H1 (cell line): Measurements from ENCODE around the gene SCAF1. TPM values are rescaled to one million over a fixed set of nuclear protein-coding genes. Genes with fewer than 3 reads are reported as not detected.
A peak's percentile ranks its signal among the peaks of the same experiment; 100 is the strongest.

ENCODE experiments used
- CTCF ChIA-PET: fragments of 300-600 bp; sonication (Branson Sonifier 250); formaldehyde crosslinking; loops from one replicate; lab custom pipeline; 2021; ENCODE audit not compliant: partially characterized antibody; lab: Charles Lee
- POLR2A ChIA-PET: fragments of 300-600 bp; sonication (Branson Sonifier 250); formaldehyde crosslinking; loops from one replicate; lab custom pipeline; 2021; ENCODE audit warnings: inconsistent platforms; ENCODE audit not compliant: partially characterized antibody; lab: Charles Lee
- DNase-seq, 2 experiments: peaks; one replicate each; pipeline versions ENCODE4 v3.0.0 to v3.0.0-alpha.2; 2010 to 2022; ENCODE audit warnings: low spot score in 2 of 2, low read depth in 1 of 2, mixed read lengths in 1 of 2
- FAIRE-seq: peaks from 2 replicates; lab custom pipeline; 2011; peaks lifted over from hg19 to GRCh38; lab: Jason Lieb, UNC
- H2AFZ ChIP-seq: 2 replicates; pipeline ENCODE4 v1.8.1; 2012; ENCODE audit warnings: low read length, inconsistent platforms
- H2AK5ac ChIP-seq: 2 replicates; pipeline ENCODE4 v1.6.1; 2013; ENCODE audit warnings: low read depth, low read length
- H2BK120ac ChIP-seq: replicated peaks from 2 replicates; pipeline ENCODE3; 2013; ENCODE audit warnings: low read depth, low read length, inconsistent platforms
- H2BK12ac ChIP-seq: 2 replicates; pipeline ENCODE4 v1.6.1; 2013; ENCODE audit warnings: low read depth, low read length
- H2BK15ac ChIP-seq: 2 replicates; pipeline ENCODE4 v1.6.1; 2013; ENCODE audit warnings: low read length
- H2BK20ac ChIP-seq: 2 replicates; pipeline ENCODE4 v1.6.1; 2013; ENCODE audit warnings: low read length
- H2BK5ac ChIP-seq: 2 replicates; pipeline ENCODE4 v1.6.1; 2013; ENCODE audit warnings: low read depth, low read length
- H3K14ac ChIP-seq: 2 replicates; pipeline ENCODE4 v1.6.1; 2013; ENCODE audit warnings: inconsistent platforms; ENCODE audit not compliant: insufficient read length
- H3K18ac ChIP-seq: 2 replicates; pipeline ENCODE4 v1.6.1; 2013; ENCODE audit warnings: low read length; ENCODE audit errors: extremely low read depth
- H3K23ac ChIP-seq: 2 replicates; pipeline ENCODE4 v1.6.1; 2013; ENCODE audit warnings: inconsistent platforms; ENCODE audit not compliant: insufficient read length
- H3K23me2 ChIP-seq: 2 replicates; pipeline ENCODE4 v1.6.1; 2013; ENCODE audit warnings: low read depth, low read length
- H3K27ac ChIP-seq: 2 replicates; pipeline ENCODE4 v1.6.1; 2011; ENCODE audit warnings: low read depth, low read length, inconsistent platforms
- H3K27me3 ChIP-seq, 4 experiments: replicated peaks in 1 of 4; 1 replicate in 1 of 4; 2 replicates in 3 of 4; pipeline versions ENCODE4 v1.6.1 to v1.8.1; 2011 to 2013; ENCODE audit warnings: low read length in 3 of 4, mild to moderate bottlenecking in 3 of 4, inconsistent platforms in 2 of 4, mixed read lengths in 2 of 4, moderate library complexity in 1 of 4; ENCODE audit not compliant: control insufficient read depth in 3 of 4, insufficient read depth in 3 of 4; ENCODE audit errors: extremely low read depth in 1 of 4
- H3K36me3 ChIP-seq, 4 experiments: 2 replicates each; pipeline versions ENCODE4 v1.6.1 to v1.8.1; 2011 to 2013; ENCODE audit warnings: mild to moderate bottlenecking in 4 of 4, low read length in 3 of 4, moderate library complexity in 2 of 4, control low read depth in 1 of 4, inconsistent platforms in 1 of 4; ENCODE audit not compliant: insufficient read depth in 4 of 4, control insufficient read depth in 2 of 4
- H3K4ac ChIP-seq: replicated peaks from 2 replicates; pipeline ENCODE3; 2013; ENCODE audit warnings: low read length, low read depth, mixed read lengths, inconsistent platforms; ENCODE audit not compliant: insufficient read length
- H3K4me1 ChIP-seq, 4 experiments: replicated peaks in 1 of 4; 1 replicate in 1 of 4; 2 replicates in 3 of 4; pipeline versions ENCODE4 v1.6.1 to v1.8.1; 2011 to 2013; ENCODE audit warnings: low read length in 3 of 4, inconsistent platforms in 2 of 4, mixed read lengths in 1 of 4; ENCODE audit not compliant: insufficient read depth in 4 of 4, control insufficient read depth in 3 of 4
- H3K4me2 ChIP-seq, 2 experiments: 2 replicates each; pipeline versions ENCODE4 v1.6.1 to v1.8.1; 2011 to 2013; ENCODE audit warnings: low read depth in 2 of 2, low read length in 2 of 2, control low read depth in 1 of 2, inconsistent platforms in 1 of 2, mild to moderate bottlenecking in 1 of 2; ENCODE audit not compliant: insufficient read depth in 1 of 2
- H3K4me3 ChIP-seq, 4 experiments: fragments of 200-600, 300-600 bp in 1 of 4; sonication (generic), shearing (Covaris generic), sonication (Bioruptor Twin) in 1 of 4; 2 replicates each; pipeline versions ENCODE4 v1.5.1 to v1.8.1; 2011 to 2016; ENCODE audit warnings: low read length in 4 of 4, low read depth in 3 of 4, control low read depth in 2 of 4, inconsistent platforms in 2 of 4, mild to moderate bottlenecking in 2 of 4, mixed read lengths in 1 of 4, moderate library complexity in 1 of 4; ENCODE audit not compliant: insufficient read depth in 2 of 4; ENCODE audit errors: extremely low read depth in 1 of 4
- H3K56ac ChIP-seq: replicated peaks from 2 replicates; pipeline ENCODE3; 2013; ENCODE audit warnings: low read depth, mild to moderate bottlenecking, mixed read lengths, low read length, inconsistent platforms; ENCODE audit not compliant: insufficient read length
- H3K79me1 ChIP-seq: 2 replicates; pipeline ENCODE4 v1.6.1; 2013; ENCODE audit warnings: low read depth, low read length, control low read depth
- H3K79me2 ChIP-seq, 2 experiments: 2 replicates each; pipeline versions ENCODE4 v1.6.1 to v1.8.1; 2012 to 2013; ENCODE audit warnings: low read length in 2 of 2, mild to moderate bottlenecking in 2 of 2, inconsistent platforms in 1 of 2; ENCODE audit not compliant: insufficient read depth in 2 of 2, control insufficient read depth in 1 of 2
- H3K9ac ChIP-seq, 4 experiments: replicated peaks in 1 of 4; 1 replicate in 1 of 4; 2 replicates in 3 of 4; pipeline versions ENCODE4 v1.6.1 to v1.8.1; 2011 to 2013; ENCODE audit warnings: low read depth in 3 of 4, low read length in 3 of 4, control low read depth in 2 of 4, mild to moderate bottlenecking in 2 of 4, moderate library complexity in 2 of 4, inconsistent platforms in 1 of 4; ENCODE audit errors: extremely low read depth in 1 of 4
- H3K9me3 ChIP-seq, 2 experiments: 2 replicates each; pipeline versions ENCODE4 v1.6.1 to v1.8.1; 2012 to 2013; ENCODE audit warnings: mild to moderate bottlenecking in 2 of 2, moderate library complexity in 2 of 2, control low read depth in 1 of 2, inconsistent platforms in 1 of 2, low read depth in 1 of 2, low read length in 1 of 2, mixed read lengths in 1 of 2; ENCODE audit not compliant: insufficient read depth in 2 of 2
- H4K20me1 ChIP-seq, 2 experiments: replicated peaks in 1 of 2; 2 replicates each; pipeline versions ENCODE3 to v1.8.1; 2011 to 2013; ENCODE audit warnings: inconsistent platforms in 2 of 2, low read length in 2 of 2, mild to moderate bottlenecking in 1 of 2; ENCODE audit not compliant: insufficient read depth in 2 of 2, control insufficient read depth in 1 of 2
- H4K5ac ChIP-seq: 2 replicates; pipeline ENCODE4 v1.6.1; 2013; ENCODE audit warnings: low read length, low read depth, mixed read lengths, inconsistent platforms; ENCODE audit not compliant: insufficient read length
- H4K8ac ChIP-seq: 2 replicates; pipeline ENCODE4 v1.8.0; 2013; ENCODE audit warnings: mild to moderate bottlenecking, moderate library complexity, low read length, inconsistent platforms; ENCODE audit not compliant: insufficient read depth; ENCODE audit errors: extremely low read depth
- H4K91ac ChIP-seq: replicated peaks from 2 replicates; pipeline ENCODE3; 2013; ENCODE audit warnings: low read length, mixed read lengths, inconsistent platforms; ENCODE audit not compliant: insufficient read length
- CBX5 ChIP-seq: fragments of 300-800, 300-1000 bp; sonication (generic); IDR thresholded peaks from 2 replicates; pipeline ENCODE4 v1.7.1; 2016; ENCODE audit warnings: antibody characterized with exemption, low read length, low read depth
- FOSL1 ChIP-seq: IDR thresholded peaks from 2 replicates; pipeline ENCODE4 v1.6.1; 2011; ENCODE audit warnings: mild to moderate bottlenecking, low read depth, low read length, moderate library complexity; ENCODE audit not compliant: insufficient read depth
- HDAC6 ChIP-seq: IDR thresholded peaks from one replicate; pipeline ENCODE4 v1.7.1; 2012; ENCODE audit warnings: low read depth, mild to moderate bottlenecking, inconsistent platforms, low read length, moderate library complexity
- POLR2AphosphoS5 ChIP-seq: IDR thresholded peaks from 2 replicates; pipeline ENCODE4 v1.6.1; 2011; ENCODE audit warnings: low read depth, low read length
- SUZ12 ChIP-seq: fragments of 200-600 bp; sonication (generic); IDR thresholded peaks from 2 replicates; pipeline ENCODE4 v1.6.1; 2012; ENCODE audit warnings: mild to moderate bottlenecking, inconsistent platforms, low read length, moderate library complexity, mixed read lengths
- TAF1 ChIP-seq: IDR thresholded peaks from 2 replicates; pipeline ENCODE4 v1.6.1; 2011; ENCODE audit warnings: mild to moderate bottlenecking, low read depth, low read length
- WGBS, 2 experiments: shearing (Covaris generic) in 1 of 2; methylation state at CpG; one replicate each; pipeline versions ENCODE4 v1.1.6 to v1.1.7; 2013 to 2015; ENCODE audit warnings: low lambda C conversion rate in 2 of 2, mixed read lengths in 2 of 2, inconsistent platforms in 1 of 2, low coverage in 1 of 2, missing lambda C conversion rate in 1 of 2; ENCODE audit not compliant: insufficient replicate concordance in 2 of 2, insufficient coverage in 1 of 2, insufficient read length in 1 of 2; ENCODE audit errors: extremely low coverage in 1 of 2, missing lambda C conversion rate in 1 of 2; 5-methylcytosine and 5-hydroxymethylcytosine counted together
- polyA plus RNA-seq, 7 experiments: library from polyadenylated mRNA; depleted of rRNA in 3 of 7; stranded (reverse) in 5 of 7; unstranded in 2 of 7; fragments of >200 nt in 5 of 7; fragments of 200-250 nt in 2 of 7; gene quantifications; 1 replicate in 5 of 7; 2 replicates in 1 of 7; 4 replicates in 1 of 7; pipeline versions ENCODE4 v1.2.1 to v1.2.3, GENCODE V29; 2011 to 2013; ENCODE audit warnings: missing spikeins in 2 of 7, mixed read lengths in 2 of 7
- total RNA-seq: library from RNA; stranded (reverse); fragmentation: NEBNext Ultra II Directional; extraction: Animal tissue kit (Norgen Biotek cat#: 25700); gene quantifications from 2 replicates; pipeline ENCODE4 v1.2.1, GENCODE V29; 2021
- TF ChIP-seq, protein P1 (sequence below), 3 experiments: IDR thresholded peaks; 1 replicate in 2 of 3; 2 replicates in 1 of 3; pipeline versions ENCODE4 v1.5.1 to v1.6.1; 2011; ENCODE audit warnings: low read length in 3 of 3, mild to moderate bottlenecking in 3 of 3, inconsistent platforms in 2 of 3, low read depth in 1 of 3, moderate library complexity in 1 of 3; ENCODE audit not compliant: insufficient read depth in 1 of 3; ENCODE audit errors: control extremely low read depth in 1 of 3
- TF ChIP-seq, protein P2 (sequence below): IDR thresholded peaks from 2 replicates; pipeline ENCODE4 v1.6.1; 2012; ENCODE audit warnings: inconsistent platforms

The SCAF1 gene
- total and polyA plus RNA-seq, 2 of the 8 experiments (the other 6 are each of a cell fraction or from before 2014, with no cell fraction given): 9.7 to 81.7 TPM

DNA sequence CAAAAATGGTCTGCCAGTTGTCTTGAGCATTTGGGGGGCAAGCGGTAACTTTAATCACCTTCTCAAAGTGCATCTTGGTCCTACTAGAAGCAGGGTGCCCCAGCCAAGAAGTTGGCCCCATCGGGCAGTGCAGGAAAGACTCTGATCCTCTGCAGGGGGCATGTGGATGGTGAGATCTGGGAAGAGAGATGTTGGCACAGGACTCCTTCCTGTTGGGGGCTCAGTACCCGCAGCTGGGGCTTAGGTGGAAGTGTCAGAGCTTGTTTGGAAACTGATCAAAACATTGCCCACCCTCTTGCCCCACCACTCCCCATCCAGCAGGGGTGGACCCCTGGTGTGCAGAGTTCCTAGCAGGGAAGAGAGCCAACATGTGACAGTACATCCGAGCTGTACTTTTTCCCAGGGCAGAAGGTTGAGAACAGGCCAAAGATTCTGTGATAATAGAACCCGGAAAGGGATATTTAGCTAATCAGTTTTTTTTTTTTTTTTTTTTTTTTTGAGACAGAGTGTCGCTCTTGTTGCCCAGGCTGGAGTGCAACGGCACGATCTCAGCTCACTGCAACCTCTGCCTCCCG, 10.9 kb upstream of the SCAF1 start:
- Histone ChIP-seq H2AFZ (no peak overlapping the region), H3K9ac (no peak overlapping the region), H3K4ac (no peak overlapping the region), H4K91ac (no peak overlapping the region), H3K4me1 (peaks cover 0 to 12% (median under 1%) of the 10 kb centered on the region in 4 experiments; a peak in 3 of 7 replicates), H3K27ac (no peak overlapping the region), H4K5ac (no peak overlapping the region), H2AK5ac (no peak overlapping the region), H3K9me3 (no peaks in the 10 kb centered on the region), H3K56ac (no peak overlapping the region), H2BK15ac (no peak overlapping the region), H2BK120ac (no peak overlapping the region), H4K8ac (no peak overlapping the region), H3K36me3 (peaks cover 0 to 16% (median 3%) of the 10 kb centered on the region in 4 experiments; a peak in 5 of 8 replicates), H3K4me3 (no peak overlapping the region), H3K18ac (no peak overlapping the region), H3K14ac (no peak overlapping the region), H3K4me2 (no peak overlapping the region), H3K79me2 (no peaks in the 10 kb centered on the region), H3K79me1 (no peaks in the 10 kb centered on the region), H2BK20ac (no peak overlapping the region), H3K23me2 (no peaks in the 10 kb centered on the region), H4K20me1 (peaks cover 0 to 1% of the 10 kb centered on the region in 2 experiments), H2BK5ac (no peak overlapping the region; the same call in 1 of the 2 replicates), H3K23ac (no peak overlapping the region), H2BK12ac (no peak overlapping the region), H3K27me3 (no peaks in the 10 kb centered on the region)
- TF ChIP-seq SUZ12 (no peak), HDAC6 (no peak), FOSL1 (no peak), TAF1 (no peak), POLR2AphosphoS5 (peak; percentile 73), CBX5 (no peak)
- TF ChIP-seq, protein P1, sequence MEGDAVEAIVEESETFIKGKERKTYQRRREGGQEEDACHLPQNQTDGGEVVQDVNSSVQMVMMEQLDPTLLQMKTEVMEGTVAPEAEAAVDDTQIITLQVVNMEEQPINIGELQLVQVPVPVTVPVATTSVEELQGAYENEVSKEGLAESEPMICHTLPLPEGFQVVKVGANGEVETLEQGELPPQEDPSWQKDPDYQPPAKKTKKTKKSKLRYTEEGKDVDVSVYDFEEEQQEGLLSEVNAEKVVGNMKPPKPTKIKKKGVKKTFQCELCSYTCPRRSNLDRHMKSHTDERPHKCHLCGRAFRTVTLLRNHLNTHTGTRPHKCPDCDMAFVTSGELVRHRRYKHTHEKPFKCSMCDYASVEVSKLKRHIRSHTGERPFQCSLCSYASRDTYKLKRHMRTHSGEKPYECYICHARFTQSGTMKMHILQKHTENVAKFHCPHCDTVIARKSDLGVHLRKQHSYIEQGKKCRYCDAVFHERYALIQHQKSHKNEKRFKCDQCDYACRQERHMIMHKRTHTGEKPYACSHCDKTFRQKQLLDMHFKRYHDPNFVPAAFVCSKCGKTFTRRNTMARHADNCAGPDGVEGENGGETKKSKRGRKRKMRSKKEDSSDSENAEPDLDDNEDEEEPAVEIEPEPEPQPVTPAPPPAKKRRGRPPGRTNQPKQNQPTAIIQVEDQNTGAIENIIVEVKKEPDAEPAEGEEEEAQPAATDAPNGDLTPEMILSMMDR (IDR thresholded peaks at IDR 0.05; ENCODE audit: control extremely low read depth in 1 of 3, insufficient read depth in 1 of 3, low read depth in 1 of 3, low read length in 3 of 3): no peak
- TF ChIP-seq, protein P2, sequence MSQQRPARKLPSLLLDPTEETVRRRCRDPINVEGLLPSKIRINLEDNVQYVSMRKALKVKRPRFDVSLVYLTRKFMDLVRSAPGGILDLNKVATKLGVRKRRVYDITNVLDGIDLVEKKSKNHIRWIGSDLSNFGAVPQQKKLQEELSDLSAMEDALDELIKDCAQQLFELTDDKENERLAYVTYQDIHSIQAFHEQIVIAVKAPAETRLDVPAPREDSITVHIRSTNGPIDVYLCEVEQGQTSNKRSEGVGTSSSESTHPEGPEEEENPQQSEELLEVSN: no peak
- 86% methylated on average over 8 of the region's 9 CpGs; no CpG with 5 or more reads in 1 of the 2 experiments for WGBS, 2 experiments
- DNase-seq (no peak), FAIRE-seq (no peak)
- ChIA-PET CTCF (interaction anchor here (0.6 to 2.0 kb wide), 7 partner anchors 9 to 657 kb away, joined by 3 to 6 read pairs (median 4); partner anchors contain the start of genes PRR12 and RRAS), POLR2A (interaction anchor here (1.0 to 50.7 kb wide), 11 partner anchors 7 to 50 kb away, joined by 3 to 840 read pairs (median 5); partner anchors contain the start of genes BCL2L12, IRF3, NOSIP and PRMT1)
